ENCODE measurements around the gene NAGPA.

Gene NAGPA

DNA sequence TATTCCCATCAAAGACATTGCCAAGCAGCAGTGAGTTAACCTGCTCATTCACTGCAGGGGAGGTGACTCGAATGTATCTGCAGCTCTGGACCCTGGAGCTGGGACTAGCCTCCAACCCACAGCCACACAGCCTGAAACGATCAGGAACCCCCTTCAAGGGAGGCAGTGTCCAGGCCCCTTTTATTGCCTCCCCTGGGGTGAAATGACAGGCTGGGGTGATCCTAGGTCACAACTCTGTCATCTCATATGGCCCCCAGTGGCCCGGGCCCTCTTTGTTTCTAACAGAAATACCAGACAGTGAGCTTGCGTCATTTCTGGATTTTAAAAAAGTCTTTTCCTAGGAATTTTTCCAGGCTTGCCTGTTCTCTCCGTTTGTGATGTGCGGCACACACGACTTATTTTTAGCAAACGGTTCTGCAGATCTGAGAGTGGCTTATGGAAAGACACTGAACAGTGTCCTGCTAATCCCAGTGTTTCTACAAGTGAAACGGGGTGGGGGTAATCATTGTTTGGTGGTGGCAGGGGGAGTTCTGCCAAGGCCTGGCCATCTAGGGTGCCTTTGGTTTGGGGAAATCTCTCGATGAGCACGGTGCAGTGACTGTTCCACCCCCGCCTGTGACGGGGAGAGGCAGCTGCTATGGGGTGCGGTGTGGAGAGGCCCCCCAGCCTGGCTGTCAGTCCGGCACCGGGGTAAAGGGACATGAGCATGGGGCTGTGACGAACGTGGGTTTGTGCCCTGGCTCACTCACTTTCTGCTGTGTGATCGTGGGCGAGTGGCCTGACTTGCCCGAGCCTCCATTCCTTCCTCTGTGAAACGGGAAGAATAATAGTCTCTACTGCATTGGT is 27.2 kb downstream of the NAGPA start:
- TF ChIP-seq, protein P1, sequence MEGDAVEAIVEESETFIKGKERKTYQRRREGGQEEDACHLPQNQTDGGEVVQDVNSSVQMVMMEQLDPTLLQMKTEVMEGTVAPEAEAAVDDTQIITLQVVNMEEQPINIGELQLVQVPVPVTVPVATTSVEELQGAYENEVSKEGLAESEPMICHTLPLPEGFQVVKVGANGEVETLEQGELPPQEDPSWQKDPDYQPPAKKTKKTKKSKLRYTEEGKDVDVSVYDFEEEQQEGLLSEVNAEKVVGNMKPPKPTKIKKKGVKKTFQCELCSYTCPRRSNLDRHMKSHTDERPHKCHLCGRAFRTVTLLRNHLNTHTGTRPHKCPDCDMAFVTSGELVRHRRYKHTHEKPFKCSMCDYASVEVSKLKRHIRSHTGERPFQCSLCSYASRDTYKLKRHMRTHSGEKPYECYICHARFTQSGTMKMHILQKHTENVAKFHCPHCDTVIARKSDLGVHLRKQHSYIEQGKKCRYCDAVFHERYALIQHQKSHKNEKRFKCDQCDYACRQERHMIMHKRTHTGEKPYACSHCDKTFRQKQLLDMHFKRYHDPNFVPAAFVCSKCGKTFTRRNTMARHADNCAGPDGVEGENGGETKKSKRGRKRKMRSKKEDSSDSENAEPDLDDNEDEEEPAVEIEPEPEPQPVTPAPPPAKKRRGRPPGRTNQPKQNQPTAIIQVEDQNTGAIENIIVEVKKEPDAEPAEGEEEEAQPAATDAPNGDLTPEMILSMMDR (IDR thresholded peaks at IDR 0.05; ENCODE audit: control insufficient read depth, insufficient read depth, low read depth, low read length, missing control alignments): no peak
- H3K4me3 ChIP-seq (ENCODE audit: control insufficient read depth, low read depth, low read length): no peak overlapping the region
- DNase-seq (ENCODE audit: low read depth): no peak

GRCh38 chr16:5005916-5006315 is 27.8 kb downstream of the NAGPA start:
- DNase-seq (ENCODE audit: low read depth): no peak
- TF ChIP-seq, protein P1 (IDR thresholded peaks at IDR 0.05; ENCODE audit: control insufficient read depth, insufficient read depth, low read depth, low read length, missing control alignments): no peak
- H3K4me3 ChIP-seq (ENCODE audit: control insufficient read depth, low read depth, low read length): no peak overlapping the region

DNA sequence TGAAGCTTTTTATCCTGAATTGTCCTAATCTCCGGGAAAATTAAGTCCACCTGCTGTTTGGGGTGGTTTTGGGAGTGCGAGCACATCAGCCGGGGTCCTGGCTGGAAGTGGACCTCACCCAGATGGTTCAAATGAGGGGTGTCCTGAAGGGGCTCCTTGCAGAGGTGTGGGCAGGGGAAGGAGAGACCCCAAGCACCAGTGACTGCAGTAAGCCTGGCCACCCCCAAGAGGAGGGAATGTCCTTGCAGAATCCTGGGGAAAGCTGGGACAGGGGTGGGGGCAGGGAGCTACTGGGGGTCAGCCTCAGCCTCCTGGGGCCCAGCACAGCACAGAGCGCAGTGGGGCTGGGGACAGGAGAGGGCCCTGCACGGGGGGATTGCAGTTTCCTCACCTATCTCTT is 29.4 kb downstream of the NAGPA start:
- TF ChIP-seq, protein P1 (IDR thresholded peaks at IDR 0.05; ENCODE audit: control insufficient read depth, insufficient read depth, low read depth, low read length, missing control alignments): no peak
- H3K4me3 ChIP-seq (ENCODE audit: control insufficient read depth, low read depth, low read length): no peak overlapping the region
- no peak for DNase-seq (ENCODE audit: low read depth)

GRCh38 chr16:5003828-5004227 is 29.9 kb downstream of the NAGPA start:
- TF ChIP-seq, protein P1 (IDR thresholded peaks at IDR 0.05; ENCODE audit: control insufficient read depth, insufficient read depth, low read depth, low read length, missing control alignments): no peak
- DNase-seq (ENCODE audit: low read depth): no peak
- no peak overlapping the region for H3K4me3 ChIP-seq (ENCODE audit: control insufficient read depth, low read depth, low read length)

DNA sequence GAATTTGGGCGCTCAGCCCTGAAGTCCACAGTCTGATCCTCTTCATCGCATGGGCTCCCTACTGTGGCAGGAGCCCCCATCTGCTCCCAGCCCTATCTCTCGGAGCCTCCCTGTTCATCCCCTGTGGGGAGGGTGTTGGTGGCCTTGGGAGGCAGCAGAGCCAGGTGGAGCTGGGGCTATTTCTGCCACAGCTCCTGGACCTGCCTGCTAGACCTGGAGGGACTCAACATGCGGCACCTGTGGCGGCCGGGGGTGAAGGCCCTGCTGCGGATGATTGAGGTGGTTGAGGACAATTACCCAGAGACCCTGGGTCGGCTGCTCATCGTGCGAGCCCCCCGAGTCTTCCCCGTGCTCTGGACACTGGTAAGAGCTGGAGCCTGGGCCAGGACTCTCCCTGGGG is 30.5 kb downstream of the NAGPA start:
- TF ChIP-seq, protein P1 (IDR thresholded peaks at IDR 0.05; ENCODE audit: control insufficient read depth, insufficient read depth, low read depth, low read length, missing control alignments): no peak
- H3K4me3 ChIP-seq (ENCODE audit: control insufficient read depth, low read depth, low read length): no peak overlapping the region
- DNase-seq (ENCODE audit: low read depth): no peak

- TF ChIP-seq, protein P1 (IDR thresholded peaks at IDR 0.05; ENCODE audit: control insufficient read depth, insufficient read depth, low read depth, low read length, missing control alignments): no peak
- no peak for DNase-seq (ENCODE audit: low read depth)
- no peak overlapping the region for H3K4me3 ChIP-seq (ENCODE audit: control insufficient read depth, low read depth, low read length)
Measured at GRCh38 chr16:5002699-5003143, 31.0 kb downstream of the NAGPA start.
